HG03439 (cell line): Measurements from ENCODE around the gene MYOD1.

ENCODE experiments used
- ATAC-seq: cut with Tn5 transposase; IDR thresholded peaks from one replicate; pipeline ENCODE4 v1.9.1; 2021; ENCODE audit warnings: mild to moderate bottlenecking, moderate library complexity; ENCODE audit not compliant: unreplicated experiment

Gene MYOD1

DNA sequence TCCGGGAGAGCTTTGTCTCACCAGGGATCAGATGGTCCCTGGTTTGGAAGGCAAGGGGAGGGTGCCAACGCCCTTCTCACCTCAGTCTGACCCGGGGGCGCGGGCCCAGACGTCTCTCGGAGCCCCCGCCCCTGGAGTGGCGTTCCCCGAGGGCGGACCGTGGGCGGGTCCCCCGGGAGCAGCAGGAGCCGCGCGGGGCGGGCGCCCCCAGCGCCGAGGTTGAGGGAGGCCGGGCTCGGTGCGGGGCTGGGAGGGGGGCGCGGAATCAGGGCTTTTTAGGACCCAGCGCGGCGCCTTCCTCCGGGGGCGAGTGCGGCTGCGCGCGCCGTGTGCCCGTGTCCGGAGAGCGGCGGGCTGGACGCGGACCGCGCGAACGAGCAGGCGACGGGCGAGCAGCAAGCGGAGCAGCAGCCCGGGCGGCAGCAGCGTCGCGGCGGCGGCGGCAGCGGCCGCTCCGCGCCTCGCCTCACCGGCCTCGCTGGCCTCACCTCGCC, 15.1 kb downstream of the MYOD1 start, which contains the start of gene KCNC1:
KCNC1 (plus strand) TSS at position 364 of the 494 bp plus-strand sequence. CDS start 1,222 bp downstream, outside the sequence.
- ATAC-seq: no peak

DNA sequence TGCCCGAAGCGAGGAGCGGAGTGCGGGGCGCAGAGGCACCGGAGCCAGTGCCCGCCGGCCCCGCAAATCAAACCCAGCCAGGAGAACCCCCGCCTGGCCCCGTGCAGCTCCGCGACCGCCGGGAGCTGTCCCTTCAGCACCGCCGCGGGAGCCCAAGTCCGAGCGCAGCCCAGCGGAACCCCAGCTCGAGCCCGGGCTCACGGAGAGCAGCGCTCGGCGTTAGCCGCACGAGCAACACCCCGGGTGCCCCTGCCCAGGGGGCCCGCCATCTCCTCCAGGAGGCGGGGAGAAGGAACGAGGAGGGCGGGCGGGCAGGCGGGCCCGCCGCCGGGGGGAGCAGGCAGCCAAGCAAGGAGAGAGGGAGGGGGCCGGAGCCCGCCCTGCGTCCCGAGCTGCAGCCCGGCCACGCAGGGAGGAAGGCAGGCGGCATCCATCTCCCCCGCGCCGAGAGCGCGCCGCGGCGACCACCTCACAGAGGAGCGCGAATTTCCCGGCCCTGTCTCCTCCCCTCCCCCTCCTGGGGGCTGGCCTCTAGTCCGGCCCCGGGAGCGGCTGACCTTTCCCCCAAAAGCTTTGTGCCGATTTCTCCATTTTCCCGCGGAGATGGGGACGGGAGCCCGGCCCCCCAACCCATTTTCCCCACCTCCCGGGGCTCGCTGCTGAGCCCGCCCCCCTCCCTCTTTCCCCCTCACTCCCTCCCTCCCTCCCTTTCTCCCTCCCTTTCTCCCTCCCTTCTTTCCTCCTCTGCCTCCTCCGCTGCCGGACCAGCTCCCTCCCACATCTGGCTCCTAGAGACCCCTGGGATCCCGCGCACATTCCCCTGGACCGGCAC, 15.8 kb downstream of the MYOD1 start:
- ATAC-seq: no peak

DNA sequence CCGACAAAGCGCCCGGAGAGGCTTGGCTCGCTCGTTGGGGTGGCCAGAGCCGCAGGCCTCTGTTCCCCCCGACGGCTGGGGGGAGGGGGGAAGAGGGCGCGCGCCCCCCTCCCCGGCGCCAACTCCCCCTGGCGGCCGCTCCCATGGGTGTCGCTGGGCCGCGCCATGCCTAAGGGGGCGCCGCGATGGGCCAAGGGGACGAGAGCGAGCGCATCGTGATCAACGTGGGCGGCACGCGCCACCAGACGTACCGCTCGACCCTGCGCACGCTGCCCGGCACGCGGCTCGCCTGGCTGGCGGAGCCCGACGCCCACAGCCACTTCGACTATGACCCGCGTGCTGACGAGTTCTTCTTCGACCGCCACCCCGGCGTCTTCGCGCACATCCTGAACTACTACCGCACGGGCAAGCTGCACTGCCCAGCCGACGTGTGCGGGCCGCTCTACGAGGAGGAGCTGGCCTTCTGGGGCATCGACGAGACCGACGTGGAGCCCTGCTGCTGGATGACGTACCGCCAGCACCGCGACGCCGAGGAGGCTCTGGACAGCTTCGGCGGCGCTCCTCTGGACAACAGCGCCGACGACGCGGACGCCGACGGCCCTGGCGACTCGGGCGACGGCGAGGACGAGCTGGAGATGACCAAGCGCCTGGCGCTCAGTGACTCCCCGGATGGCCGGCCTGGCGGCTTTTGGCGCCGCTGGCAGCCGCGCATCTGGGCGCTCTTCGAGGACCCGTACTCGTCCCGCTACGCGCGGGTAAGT, 16.6 kb downstream of the MYOD1 start:
- no peak for ATAC-seq

DNA sequence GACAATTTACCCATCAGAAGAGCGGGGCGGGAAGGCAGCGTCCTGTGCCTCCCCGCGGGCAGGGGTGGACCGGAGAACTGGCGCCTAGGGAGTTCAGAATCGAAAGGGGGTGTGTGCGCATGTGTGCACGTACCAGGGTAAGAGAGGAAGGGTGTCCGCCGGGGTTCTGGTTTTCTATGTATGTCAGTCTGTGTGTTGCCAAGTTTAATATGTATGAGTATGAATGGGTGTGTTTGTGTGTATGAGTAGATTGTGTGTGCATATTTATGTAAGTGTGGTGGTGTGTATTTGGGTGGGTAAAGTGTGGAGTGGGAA, 17.2 kb downstream of the MYOD1 start:
- ATAC-seq: no peak

DNA sequence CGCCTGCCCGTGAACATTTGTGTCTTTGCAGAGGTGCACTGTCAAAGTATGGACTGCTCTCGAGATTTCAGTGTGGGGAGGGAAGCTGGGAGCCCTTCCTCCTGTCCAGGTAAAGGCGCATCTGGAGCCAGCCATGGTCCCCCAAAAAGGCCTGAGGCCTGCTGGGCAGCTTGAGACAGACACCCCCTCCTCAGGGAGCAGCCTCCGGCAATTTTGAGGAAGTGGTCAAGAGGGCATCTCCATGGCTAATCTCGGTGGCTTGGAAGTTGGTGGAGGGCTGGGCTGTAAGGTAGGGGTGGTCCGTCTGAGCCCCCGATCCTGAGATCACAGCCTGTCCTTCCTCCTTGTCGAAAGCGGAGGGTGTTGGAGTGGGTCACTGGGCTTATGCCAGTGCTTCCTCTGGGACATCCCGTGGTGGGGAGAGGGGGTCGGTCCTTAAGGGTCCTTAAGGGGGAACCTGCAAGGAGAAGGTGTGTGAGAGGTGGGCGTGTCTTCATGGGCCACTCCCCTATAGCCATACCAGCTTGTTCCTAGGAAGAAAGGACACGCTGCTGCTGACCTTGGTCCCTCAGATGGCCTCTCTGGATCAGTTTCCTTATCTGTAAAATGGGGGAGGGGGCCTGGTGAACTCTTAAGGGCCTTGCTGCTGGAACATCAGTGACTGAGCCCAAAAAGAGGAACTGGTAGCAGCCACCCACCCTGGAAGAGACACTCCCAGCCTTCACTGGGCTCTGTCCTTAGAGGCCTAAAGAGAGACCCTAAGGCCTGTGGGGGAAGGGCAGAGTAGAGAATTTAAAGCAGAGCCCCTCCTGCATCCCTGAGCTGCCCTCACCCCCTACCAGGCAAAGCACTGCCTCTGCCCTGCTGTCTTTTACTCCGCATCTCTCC, 17.8 kb downstream of the MYOD1 start:
- no peak for ATAC-seq

DNA sequence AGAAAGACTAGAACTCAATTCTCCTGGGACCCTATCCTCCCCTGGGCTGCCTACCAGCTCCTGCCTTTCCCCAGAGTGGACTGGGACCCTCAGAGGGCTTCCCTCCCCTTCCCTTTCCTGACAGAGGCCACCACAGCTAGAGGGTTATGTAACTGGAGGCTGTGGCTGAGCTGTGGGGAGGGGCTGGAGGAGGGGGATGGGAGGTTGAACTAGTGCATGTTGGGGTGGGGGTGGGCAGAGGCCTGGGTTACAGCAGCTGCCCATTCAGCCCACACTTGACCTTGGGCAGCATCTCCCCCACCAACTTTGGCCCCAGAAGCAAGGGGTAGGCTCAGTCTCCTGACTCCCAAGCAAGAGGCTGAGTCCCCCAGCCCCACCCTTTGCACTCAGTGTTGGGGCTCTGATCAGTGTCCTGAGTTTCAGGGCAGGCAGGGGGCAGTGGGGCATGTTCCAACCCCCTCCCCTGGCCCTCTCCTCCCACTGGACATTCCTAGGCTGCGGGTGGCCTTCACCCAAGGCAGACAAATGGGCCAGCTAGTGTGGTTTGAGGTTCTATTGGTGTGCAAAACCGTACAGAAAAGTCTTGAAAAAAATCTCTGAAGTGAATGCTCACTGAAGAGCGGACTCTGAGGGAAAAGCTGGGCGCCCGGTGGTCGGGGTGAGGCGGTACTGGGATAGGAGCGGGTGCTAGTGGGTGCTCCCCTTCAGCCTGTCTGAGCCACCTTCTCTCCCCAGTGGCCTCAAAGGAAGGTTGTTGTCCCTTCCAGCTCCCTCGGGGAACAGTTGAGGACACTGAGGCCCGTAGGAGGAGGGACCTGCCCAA, 19.0 kb downstream of the MYOD1 start:
- ATAC-seq: no peak

DNA sequence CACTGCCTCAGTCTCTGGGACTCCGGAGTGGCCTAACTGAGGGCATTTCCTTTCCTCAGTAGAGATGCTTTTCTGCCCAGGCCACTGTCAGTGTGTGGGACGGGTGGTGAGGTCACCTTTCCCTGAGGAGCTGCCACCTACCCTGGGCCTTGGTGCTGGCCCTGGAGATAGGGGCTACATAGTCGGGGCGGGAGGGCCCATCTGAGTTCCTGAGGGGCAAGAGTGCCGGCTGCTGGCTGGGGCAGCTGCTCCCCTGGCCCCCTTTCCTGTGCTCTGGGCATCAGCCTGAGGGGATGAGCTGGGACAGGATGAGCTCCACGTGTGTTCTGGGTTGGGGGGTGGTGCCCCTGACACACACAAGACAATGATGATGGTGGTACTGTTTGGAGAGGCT, 20.6 kb downstream of the MYOD1 start:
- ATAC-seq: no peak

DNA sequence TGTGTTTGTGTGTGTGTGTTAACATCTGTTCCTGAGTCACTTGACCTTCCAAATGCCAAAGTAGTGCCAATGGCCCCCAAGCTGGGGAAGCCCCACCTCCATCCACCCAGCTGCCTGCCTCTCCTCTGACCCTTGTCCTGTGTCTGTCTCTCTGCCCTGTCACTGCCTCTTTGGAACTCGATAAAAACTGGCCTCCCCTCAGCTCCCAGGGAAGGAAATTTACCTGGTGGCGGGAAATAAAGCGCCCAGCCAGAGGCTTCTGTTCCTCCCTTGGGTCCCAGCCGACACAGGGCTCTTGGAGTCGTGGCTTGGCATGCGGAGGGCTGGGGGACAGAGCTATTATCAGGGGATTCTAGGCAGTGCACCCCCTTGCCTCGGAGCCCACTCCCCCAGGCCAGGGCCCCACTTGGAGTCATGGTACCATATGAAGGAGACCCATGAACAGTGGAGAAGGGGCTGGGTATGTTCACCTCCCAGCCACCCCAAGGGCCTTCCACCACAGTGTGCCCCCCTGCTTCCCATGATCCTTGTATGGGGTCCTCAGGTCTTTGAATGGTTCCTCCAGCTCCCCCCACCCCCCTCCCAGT, 21.4 kb downstream of the MYOD1 start:
- ATAC-seq: no peak

DNA sequence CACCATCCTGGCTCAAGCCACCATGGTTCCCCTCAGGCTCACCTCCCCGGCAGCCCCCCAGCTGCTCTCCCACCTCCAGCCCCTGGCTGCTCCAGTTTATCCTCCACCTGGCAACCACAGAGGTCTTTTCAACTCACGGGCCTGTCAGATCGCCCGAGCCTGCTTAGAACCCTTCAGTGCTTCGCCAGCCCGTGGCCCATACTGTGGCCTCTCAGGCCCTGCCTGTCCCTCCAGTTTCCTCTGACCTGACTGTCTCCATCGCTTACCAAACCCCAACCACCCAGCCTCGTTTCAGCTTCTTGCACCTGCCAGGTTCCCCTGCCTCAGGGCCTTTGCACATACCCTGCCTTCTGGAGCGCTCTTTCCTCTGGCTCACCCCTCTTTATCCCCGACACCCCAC, 22.1 kb downstream of the MYOD1 start:
- ATAC-seq: no peak

DNA sequence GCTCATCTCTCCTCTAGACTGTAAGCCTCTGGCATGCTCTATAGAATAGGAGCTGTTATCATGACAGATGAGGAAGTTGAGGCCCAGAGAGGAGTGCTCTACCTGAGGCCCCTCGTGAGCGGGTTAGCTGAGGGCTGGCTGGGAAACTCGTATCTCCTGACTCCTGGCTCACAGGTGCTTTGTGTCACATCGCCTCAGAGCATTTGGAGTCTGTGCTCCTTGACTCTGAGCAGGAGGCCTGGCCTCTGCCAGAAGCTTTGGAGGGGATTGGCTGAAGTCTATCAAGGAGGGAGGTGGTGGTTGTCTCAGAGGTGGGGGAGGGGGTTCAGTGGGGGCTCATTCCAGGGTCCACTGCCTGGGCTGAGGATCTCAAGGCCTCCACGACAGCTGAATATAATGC, 22.6 kb downstream of the MYOD1 start:
- ATAC-seq: no peak

DNA sequence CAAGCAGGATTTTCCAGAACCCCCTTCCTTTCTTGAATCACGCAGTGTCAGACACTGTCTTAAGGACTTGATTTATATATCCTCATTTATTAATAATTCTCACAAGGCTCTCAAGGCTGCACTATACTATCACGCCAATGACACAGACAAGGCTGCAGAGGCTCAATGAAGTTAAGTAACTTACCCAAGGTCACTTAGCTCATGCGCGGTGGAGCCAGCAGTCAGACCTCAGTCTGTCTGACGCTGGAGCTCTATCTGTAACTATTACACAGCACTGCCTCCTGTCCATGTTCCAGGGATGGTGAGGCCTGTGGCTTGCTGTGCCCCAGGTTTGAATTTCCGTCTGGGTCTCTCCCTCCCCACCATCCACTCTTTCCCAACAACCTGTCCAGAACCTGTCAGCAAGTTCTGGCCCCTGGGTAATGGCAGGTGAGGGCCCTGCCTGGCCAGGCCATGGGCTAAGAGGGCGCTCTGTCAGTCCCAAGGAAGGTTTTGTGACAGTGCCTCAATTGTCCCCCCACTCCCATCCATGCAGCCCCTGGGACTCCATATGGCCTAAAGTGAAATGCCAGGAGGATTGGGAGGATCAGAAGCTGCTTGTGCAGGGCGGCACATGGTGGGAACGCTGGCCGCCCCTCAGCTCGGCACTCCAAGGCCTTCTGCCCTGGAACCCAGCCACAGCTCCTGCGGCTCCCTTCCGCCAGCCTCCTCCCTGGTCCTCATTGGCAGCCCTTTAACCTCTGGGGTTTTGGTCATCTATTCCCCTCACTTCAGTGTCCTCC, 23.8 kb downstream of the MYOD1 start:
- no peak for ATAC-seq

DNA sequence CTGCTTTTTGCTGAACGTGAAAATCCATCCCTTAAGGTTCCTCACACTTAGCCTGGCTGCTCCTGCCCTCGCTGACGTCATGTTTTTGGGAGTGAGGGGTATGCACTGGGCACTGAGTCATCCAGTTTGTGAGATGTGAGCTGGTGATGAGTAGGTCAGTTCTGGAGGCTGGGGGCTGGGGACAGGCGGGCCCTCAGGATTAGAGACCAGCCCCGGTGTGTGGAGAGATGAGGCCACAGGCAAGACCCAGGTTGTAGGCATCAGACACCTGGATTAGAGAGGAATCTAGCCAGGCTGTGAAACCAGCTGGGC, 24.4 kb downstream of the MYOD1 start:
- no peak for ATAC-seq

DNA sequence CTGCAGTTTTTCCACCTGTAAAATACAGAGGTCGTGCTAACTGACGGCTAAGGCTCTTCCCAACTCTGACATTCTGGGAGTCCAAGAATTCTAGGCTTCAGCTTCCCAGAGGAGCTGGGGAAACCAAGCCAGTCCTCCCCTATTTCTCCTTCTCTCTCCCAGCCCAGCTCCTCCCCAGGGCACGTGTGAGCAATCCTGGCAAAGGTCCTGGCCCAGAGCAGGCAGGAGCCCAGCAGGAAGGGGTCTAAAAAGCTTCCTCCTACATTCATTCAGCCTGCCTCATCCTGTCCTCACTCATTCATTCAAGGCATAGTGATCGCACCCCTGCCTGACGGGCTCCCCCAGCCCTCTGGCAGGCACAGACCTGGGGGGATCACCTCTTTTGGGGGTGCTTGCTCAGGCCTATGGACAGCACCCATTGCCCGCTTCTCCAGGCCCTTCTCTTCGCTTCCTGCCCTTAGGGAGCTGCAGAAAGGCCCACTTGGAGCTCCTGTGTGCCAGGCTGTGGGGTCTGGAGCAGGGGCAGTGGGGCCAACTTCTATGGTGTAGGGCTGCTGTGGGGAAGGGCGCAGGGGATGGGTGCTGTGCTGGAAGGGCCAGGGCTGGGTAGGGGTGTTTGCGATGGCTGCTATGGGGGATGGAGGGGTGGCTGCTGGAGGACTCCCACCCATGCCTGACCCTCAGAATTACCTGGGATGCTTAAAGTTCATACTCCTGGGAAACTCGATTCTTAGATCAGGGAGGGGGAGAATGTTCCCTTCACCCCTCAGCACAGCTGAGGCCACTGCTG, 25.0 kb downstream of the MYOD1 start:
- no peak for ATAC-seq

DNA sequence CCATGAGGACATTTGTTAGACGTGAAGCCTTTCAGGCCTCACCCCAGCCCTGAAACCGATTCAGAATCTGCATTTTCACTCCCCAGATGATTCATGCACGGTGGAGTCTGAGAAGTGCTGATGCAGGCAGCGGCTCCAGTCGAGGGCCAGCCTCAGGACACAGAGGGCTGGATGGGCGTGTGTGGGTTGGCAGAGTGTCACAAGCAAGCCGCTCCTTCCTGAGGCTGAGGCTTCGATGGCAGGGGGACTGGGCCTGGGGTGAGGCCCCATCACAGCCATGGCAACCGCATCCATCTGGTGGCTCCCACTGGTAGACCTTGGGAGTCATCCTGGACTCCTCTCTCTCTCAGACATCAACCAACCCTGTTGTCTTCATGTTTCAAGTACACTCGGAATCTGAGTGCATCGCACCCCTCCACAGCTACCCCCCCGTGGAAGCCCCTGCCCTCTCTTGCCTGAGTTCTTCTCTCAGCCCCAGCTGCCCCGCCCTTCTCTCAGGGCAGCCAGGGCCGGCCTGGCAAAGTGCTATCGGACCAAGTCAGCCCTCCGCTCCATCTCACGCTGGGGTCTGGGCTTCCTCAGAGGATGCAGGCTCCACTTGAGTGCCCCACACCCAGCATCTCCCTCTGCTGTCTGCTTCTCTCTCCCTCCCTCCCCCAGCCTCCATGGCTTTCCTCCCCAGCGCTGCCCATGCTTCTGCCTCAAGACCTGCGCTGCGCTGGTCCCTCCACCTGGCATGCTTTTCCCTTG, 25.8 kb downstream of the MYOD1 start:
- ATAC-seq: no peak

DNA sequence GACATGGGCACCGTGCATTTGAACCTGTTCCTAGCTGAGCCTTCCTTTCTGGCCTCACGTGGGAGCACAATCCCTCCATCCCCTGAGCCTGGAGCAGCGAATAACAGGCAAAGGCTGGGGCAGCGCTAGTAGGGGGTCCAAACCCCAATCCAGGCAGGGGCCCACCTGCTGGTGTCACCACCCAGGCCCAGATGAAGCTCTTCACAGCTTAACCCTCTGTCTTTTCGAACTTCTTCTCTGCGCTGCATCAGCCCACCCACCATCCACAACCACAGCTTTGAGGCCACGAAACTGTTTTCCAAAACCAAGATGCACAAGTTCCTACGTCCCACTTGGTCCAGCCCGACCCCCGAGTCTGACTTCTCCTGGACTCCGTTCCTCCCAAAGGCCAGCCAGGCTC, 26.7 kb downstream of the MYOD1 start:
- ATAC-seq: no peak

DNA sequence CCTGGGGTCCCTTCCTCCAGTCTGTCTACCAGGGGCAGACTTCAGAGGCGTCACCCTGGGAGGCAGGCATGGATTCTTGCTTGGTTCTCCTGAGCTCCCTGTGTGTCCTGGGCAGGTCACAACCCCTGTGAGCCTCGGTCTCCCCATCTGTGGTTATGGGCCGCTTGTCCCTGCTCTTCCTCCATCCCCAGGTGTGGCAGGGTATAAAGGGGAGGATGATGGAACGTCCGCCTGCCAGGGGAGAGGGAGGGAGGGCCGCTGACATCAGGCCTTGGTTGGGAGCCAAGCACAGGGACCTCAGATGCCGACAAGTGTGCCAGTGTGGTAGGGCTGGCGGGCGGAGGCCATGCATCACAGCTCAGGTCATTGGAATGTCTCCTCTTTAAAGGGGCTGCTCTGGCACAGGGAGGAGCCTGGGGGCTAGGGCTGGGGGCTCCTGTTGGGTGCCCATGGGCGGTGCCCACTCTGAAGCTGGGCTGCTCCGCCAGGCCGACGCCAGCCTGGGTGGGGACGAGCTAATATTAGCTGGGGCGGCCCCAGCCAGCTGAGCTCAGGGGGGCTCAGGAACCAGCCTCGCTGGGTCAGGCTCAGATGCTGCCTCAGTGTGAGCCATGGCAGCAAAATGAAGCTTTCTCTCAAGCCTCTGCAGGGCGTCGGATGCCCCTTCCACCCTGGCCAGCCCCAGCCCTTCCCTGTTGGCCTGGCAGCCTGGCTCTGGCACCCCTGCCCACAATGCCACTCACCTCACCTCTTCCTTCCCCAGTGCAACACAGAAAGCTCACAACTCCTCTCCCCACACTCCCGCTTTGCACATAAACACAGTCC, 28.0 kb downstream of the MYOD1 start:
- no peak for ATAC-seq

DNA sequence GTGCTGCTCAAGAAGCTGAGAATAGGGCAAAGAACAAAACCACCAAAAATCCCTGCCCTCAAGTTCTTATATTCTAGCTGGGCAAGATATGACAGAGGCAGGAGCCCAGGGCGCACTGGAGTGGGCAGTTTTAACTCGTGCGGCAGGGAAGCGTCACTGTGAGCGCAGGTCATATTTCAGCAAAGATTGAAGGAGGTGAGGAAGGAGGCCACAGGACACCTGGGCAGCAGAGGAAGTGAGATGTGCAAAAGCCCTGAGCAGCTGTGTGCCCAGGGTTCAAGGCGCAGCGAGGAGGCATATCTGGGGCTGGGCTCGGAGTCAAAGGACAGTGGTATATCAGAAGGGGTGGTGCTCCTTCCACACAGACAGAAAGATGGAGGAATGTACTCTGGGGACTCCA, 28.7 kb downstream of the MYOD1 start:
- no peak for ATAC-seq
